ENCODE results near the gene MMS22L.

Gene MMS22L, protein sequence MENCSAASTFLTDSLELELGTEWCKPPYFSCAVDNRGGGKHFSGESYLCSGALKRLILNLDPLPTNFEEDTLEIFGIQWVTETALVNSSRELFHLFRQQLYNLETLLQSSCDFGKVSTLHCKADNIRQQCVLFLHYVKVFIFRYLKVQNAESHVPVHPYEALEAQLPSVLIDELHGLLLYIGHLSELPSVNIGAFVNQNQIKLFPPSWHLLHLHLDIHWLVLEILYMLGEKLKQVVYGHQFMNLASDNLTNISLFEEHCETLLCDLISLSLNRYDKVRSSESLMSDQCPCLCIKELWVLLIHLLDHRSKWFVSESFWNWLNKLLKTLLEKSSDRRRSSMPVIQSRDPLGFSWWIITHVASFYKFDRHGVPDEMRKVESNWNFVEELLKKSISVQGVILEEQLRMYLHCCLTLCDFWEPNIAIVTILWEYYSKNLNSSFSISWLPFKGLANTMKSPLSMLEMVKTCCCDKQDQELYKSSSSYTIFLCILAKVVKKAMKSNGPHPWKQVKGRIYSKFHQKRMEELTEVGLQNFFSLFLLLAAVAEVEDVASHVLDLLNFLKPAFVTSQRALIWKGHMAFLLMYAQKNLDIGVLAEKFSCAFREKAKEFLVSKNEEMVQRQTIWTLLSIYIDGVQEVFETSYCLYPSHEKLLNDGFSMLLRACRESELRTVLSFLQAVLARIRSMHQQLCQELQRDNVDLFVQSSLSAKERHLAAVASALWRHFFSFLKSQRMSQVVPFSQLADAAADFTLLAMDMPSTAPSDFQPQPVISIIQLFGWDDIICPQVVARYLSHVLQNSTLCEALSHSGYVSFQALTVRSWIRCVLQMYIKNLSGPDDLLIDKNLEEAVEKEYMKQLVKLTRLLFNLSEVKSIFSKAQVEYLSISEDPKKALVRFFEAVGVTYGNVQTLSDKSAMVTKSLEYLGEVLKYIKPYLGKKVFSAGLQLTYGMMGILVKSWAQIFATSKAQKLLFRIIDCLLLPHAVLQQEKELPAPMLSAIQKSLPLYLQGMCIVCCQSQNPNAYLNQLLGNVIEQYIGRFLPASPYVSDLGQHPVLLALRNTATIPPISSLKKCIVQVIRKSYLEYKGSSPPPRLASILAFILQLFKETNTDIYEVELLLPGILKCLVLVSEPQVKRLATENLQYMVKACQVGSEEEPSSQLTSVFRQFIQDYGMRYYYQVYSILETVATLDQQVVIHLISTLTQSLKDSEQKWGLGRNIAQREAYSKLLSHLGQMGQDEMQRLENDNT
- total RNA-seq, result 13.1 to 40.0 (median 26.5) reads per million in 9 experiments

DNA sequence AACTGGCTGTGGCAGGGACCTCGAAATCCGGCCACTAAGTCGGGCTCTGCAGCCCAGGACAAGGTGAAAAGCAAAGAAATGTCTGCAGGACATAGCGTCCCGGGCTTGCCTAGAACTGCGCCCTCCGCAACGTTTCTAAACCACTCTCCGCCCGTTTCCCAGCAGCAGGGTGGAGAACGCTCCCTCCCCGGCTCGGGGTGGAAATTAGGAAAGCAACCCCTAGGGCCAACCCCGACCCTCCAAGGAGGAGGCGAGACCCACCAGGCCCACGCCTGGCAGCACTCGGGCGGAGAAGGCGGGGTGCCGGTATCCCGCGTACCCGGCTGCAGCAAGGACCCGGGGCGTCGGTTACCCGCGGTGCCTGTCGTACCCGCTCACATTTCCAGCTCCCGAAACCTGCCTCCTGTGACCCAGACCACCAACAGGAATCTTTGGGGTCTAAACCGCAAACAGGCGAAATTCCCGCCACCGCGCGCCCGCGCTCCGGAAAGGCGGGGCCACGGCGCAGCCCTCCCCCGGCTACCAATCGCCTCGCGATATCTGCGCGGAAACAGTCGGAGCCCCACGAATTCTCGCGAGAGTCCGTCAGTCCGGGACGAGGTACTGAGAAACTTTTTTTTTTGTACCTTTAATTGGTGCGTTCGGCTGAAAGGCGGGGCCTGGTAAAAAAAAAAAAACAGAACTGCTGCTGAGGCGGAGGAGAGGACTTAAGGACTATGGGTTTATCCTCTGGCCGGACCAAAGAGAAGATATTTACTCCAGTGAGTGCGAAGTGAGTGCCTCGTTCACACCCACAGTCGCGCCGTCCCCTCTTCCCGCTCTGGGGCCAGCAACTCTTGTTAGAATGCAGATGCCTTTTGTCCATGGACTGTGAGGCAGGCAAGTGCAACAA is at the start of gene MMS22L:
Gene MMS22L (minus strand): TSS at position 491 of the 892 bp plus-strand sequence. CDS start 739 bp downstream, outside the sequence.
- DNase-seq (peak; percentile 87 to 91 (median 90)), ATAC-seq (replicated peaks) (peak; percentile 94)

DNA sequence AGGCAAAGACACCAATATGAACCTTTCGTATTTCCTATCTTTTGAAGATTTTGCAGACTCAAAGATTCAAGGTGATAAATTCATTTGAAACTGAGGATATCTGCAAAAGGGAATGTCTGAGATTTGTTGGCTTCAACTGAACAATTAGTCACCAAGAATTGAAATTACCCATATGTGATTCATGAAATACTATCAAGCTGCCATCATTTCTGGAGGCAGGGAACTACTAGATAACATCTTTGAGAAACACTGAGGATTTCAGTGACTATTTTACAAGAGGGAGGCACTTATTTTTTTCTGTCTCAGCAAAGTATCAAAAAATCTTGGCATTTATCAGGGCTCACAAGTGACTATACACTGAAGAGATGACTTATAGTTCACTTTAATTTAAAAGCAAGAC is 39.8 kb upstream of the MMS22L start:
- Mint-ChIP-seq H3K9me3 (no peaks in the 10 kb centered on the region), H3K27ac (no peak overlapping the region), H3K27me3 (peaks cover 10 to 15% of the 10 kb centered on the region in 2 donors), H3K4me1 (ENCODE audit: low read depth in 2 of 2) (no peaks in the 10 kb centered on the region), H3K36me3 (ENCODE audit: insufficient read depth) (no peaks in the 10 kb centered on the region), H3K4me3 (no peak overlapping the region)
- ATAC-seq (replicated peaks), result no peak
- no peak for DNase-seq

More for the DNA sequence above, at the start of gene MMS22L:
- Mint-ChIP-seq H3K36me3 (ENCODE audit: insufficient read depth) (peaks cover 15% of the 10 kb centered on the region), H3K4me3 (peak within 1 kb of the TSS; percentile 90 to 93), H3K27me3 (no peaks in the 10 kb centered on the region), H3K27ac (peak within 1 kb of the TSS; percentile 87 to 88), H3K4me1 (ENCODE audit: low read depth in 2 of 2) (peaks cover 6 to 10% of the 10 kb centered on the region in 2 donors), H3K9me3 (no peaks in the 10 kb centered on the region)

DNA sequence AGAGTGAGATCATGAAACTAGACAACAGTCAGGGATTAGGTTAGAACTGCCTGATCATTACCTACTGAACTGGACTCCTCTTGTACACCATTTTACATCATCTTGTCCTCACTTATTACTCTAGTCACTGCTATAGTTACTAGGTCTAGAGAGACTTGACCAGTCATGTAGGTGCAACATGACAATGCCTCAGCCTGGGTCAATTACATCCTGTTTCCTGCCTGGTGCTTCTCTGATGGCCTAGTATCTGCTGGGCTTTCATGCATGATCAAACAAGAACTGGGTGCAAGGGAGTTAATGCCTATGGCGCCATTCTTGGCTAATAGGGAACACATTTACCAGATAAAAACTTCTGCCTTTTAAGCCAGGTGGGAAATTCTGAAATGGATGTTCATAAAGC is 39.2 kb upstream of the MMS22L start:
- no peaks in the 10 kb centered on the region for H3K4me1 Mint-ChIP-seq (ENCODE audit: low read depth in 2 of 2)

DNA sequence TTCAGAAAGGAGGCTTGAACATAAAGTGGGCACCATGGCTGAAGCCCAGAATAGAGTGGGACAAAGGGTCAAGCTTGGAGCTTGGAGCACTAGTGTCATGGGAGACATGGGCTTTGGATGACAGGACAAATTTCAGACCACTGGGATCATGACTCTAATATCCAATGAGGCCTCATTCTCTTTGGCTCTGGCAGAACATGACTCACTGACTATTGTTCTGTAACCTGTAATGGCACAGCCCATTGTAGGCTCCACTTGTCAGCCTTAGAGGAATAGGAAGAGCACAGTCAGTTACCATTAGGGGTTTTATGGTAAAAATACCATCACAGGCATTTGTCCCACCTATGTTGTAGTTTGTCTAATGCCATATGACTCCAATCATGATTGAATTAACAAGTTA is 34.0 kb upstream of the MMS22L start:
- H3K27ac Mint-ChIP-seq, result no peak overlapping the region
- H3K27me3 Mint-ChIP-seq, result peaks cover 0 to 8% of the 10 kb centered on the region in 2 donors
- ATAC-seq (replicated peaks) (no peak), DNase-seq (no peak)
- no peaks in the 10 kb centered on the region for H3K36me3 Mint-ChIP-seq (ENCODE audit: insufficient read depth)
- no peak overlapping the region for H3K4me3 Mint-ChIP-seq
- no peaks in the 10 kb centered on the region for H3K4me1 Mint-ChIP-seq (ENCODE audit: low read depth in 2 of 2)
- H3K9me3 Mint-ChIP-seq, result no peaks in the 10 kb centered on the region

More for the DNA sequence above, 39.2 kb upstream of the MMS22L start:
- Mint-ChIP-seq H3K27ac (no peak overlapping the region), H3K27me3 (peaks cover 4 to 9% of the 10 kb centered on the region in 2 donors), H3K36me3 (ENCODE audit: insufficient read depth) (no peaks in the 10 kb centered on the region), H3K9me3 (no peaks in the 10 kb centered on the region), H3K4me3 (no peak overlapping the region)
- ATAC-seq (replicated peaks) (no peak), DNase-seq (no peak)

DNA sequence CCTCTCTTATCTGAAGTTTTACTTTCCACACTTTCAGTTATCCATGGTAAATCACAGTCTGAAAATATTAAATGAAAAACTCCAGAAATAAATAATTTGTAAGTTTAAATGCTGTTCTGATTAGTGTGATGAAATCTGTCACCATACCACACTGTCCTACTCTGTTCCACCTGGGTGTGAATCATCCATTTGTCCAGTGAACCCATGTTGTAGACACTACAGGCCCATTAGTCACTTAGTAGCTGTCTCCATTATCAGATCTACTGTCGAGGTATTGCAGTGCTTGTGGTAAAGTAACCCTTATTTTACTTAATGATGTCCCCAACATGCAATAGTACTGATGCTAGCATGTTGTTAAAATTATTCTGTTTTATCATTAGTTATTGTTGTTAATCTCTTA is 29.2 kb upstream of the MMS22L start:
- no peak for DNase-seq
- peaks cover 0 to 8% of the 10 kb centered on the region in 2 donors for H3K27me3 Mint-ChIP-seq
- no peak overlapping the region for H3K27ac Mint-ChIP-seq
- no peak for ATAC-seq (replicated peaks)
- H3K9me3 Mint-ChIP-seq, result no peaks in the 10 kb centered on the region
- no peaks in the 10 kb centered on the region for H3K4me1 Mint-ChIP-seq (ENCODE audit: low read depth in 2 of 2)
- H3K4me3 Mint-ChIP-seq, result no peak overlapping the region
- H3K36me3 Mint-ChIP-seq (ENCODE audit: insufficient read depth), result no peaks in the 10 kb centered on the region

DNA sequence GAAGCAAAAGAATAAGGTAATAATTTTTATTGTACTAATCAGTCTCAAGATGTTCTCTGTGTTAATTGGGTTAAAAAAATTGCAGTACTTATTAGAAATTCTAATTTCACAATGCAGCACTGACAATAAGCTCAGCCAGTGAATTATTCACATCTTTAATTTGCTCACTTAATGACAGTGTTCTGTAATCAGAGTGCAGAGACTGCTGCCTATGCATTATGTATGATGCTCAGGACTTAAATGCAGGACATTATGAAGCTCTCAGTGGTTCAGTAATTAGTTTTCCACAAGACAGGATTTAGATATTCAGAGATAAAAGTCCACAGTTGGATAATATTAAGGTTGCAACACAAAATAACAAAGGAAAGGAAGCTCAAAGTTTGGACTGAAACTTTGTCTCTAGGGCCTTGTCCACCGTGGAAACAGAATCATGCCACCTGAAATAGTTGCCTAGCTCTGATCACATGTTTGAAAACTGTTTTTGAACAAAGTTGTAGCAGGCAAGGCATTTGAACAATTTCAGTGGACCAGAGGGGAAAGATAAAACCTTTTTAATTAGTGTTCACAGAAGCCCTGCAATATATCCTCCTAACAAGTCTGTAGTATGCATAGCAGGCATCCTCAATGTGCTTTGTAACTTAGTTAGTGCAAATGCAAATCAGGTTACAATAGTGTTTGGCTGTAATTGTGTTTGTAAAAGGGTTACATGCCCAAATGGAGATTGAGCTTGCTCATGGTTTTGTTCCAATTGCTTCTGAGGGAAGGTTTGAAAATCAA is 23.7 kb upstream of the MMS22L start:
- ATAC-seq (replicated peaks) (no peak), DNase-seq (no peak)
- Mint-ChIP-seq H3K4me3 (no peak overlapping the region), H3K4me1 (ENCODE audit: low read depth in 2 of 2) (no peaks in the 10 kb centered on the region), H3K9me3 (no peaks in the 10 kb centered on the region), H3K27ac (no peak overlapping the region), H3K36me3 (ENCODE audit: insufficient read depth) (no peaks in the 10 kb centered on the region), H3K27me3 (peaks cover 12 to 31% of the 10 kb centered on the region in 2 donors)

DNA sequence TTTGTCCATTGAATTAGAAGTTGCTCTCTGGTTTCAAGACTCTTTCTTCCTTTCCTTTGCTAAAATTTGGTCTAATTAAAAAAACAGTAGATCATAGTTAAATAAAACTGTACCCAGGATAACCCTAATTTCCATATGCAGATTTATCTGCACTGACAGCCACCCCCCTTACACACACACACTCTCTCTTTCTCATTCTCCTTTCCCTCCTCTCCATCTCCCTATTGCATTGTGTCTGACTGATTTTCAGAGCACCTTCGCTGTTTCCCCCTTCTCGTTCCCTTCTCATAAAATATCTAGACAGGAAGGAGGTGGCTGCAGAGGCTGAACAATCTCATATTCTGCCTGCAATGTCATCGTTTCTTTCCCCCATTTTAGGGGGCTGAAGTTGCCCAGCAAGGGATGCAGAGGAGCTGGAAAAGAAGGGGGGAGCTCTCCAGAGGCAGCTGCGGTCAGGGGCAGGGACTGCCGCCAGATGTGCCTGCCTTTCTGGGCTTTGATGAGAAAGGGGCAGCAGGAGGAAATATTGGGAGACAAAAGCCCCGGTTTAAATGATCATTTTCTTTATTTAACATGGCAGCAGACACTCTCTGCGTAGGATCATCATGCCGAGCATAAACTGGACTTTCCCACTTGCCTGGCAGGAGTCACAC is 22.5 kb upstream of the MMS22L start:
- H3K36me3 Mint-ChIP-seq (ENCODE audit: insufficient read depth), result no peaks in the 10 kb centered on the region
- ATAC-seq (replicated peaks) (no peak), DNase-seq (no peak)
- H3K27me3 Mint-ChIP-seq, result peaks cover 13 to 43% of the 10 kb centered on the region in 2 donors
- H3K4me1 Mint-ChIP-seq (ENCODE audit: low read depth in 2 of 2), result no peaks in the 10 kb centered on the region
- H3K27ac Mint-ChIP-seq, result no peak overlapping the region
- no peaks in the 10 kb centered on the region for H3K9me3 Mint-ChIP-seq
- H3K4me3 Mint-ChIP-seq, result no peak overlapping the region

DNA sequence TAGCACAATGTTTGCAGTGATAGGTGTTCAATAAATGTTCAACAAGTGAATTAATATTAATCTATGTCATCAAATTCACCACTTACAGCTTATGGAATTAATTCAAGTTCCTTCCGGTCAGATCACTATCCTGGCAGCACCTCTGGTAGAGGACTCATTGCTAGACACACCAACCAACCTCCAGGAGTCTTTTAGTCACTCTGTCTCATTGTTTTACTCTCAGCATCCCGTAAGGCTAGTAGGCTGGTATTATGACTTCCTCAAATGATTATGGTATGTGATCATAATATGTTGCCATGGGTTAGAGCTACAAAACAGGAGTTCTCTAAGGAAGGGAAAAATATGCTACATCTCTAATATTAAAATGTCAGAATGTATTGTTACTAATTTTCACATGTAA is 21.7 kb upstream of the MMS22L start:
- Mint-ChIP-seq H3K4me3 (no peak overlapping the region), H3K27ac (no peak overlapping the region), H3K9me3 (no peaks in the 10 kb centered on the region), H3K36me3 (ENCODE audit: insufficient read depth) (no peaks in the 10 kb centered on the region), H3K27me3 (peaks cover 19 to 52% of the 10 kb centered on the region in 2 donors), H3K4me1 (ENCODE audit: low read depth in 2 of 2) (no peaks in the 10 kb centered on the region)
- no peak for DNase-seq
- no peak for ATAC-seq (replicated peaks)

DNA sequence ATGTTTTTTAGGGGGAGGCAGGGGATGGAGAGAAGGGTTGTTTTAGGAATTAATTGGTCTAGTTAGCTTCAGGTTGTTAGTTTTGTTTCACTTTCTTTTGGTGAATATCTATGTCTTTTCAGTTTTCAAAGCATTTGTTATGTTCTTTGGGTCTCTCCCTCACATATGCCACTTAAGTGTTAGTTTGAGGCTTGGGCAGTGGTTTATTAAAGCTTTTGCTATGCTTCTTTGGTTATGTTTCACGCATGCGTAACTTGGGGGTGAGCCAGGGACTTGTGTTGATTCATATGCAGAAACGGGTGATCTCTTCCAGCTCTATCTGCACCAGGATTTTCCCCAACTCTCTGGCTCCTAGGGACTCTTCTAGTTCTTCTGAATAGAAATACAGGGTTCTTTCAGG is 11.4 kb upstream of the MMS22L start:
- DNase-seq, result no peak
- no peak overlapping the region for H3K27ac Mint-ChIP-seq
- H3K4me1 Mint-ChIP-seq (ENCODE audit: low read depth in 2 of 2), result peaks cover 2 to 4% of the 10 kb centered on the region in 2 donors
- ATAC-seq (replicated peaks), result no peak
- H3K36me3 Mint-ChIP-seq (ENCODE audit: insufficient read depth), result no peaks in the 10 kb centered on the region
- peak overlapping the region in 1 of 2 donors; percentile 8 for H3K4me3 Mint-ChIP-seq
- no peaks in the 10 kb centered on the region for H3K9me3 Mint-ChIP-seq
- peaks cover 47 to 55% of the 10 kb centered on the region in 2 donors for H3K27me3 Mint-ChIP-seq

DNA sequence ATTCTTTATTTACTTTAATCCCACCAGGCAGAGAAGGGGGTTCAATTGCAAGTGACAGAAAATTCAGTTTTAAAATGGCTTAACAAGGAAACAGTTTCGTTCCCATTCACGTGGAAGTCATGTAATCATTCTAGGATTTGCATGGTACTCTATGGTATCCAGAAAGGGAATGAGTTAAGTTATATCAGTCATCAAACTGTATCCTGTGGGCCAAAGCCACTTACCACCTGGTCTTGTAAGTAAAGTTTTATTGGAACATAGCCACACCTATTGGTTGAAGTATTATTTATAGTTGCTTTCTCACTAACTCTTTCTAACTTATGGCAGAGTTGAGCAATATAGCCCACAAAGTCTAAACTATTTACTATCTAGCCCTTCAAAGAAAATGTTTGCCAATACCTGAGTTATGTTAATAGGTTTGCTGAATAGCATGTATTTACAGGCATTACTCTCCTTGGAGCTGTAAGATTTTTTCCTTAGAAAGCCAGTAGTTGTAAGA is 10.2 kb upstream of the MMS22L start:
- Mint-ChIP-seq H3K9me3 (no peaks in the 10 kb centered on the region), H3K27ac (no peak overlapping the region), H3K4me3 (no peak overlapping the region), H3K36me3 (ENCODE audit: insufficient read depth) (no peaks in the 10 kb centered on the region), H3K4me1 (ENCODE audit: low read depth in 2 of 2) (peaks cover 2 to 4% of the 10 kb centered on the region in 2 donors), H3K27me3 (peaks cover 35 to 44% of the 10 kb centered on the region in 2 donors)
- ATAC-seq (replicated peaks) (no peak), DNase-seq (no peak)

DNA sequence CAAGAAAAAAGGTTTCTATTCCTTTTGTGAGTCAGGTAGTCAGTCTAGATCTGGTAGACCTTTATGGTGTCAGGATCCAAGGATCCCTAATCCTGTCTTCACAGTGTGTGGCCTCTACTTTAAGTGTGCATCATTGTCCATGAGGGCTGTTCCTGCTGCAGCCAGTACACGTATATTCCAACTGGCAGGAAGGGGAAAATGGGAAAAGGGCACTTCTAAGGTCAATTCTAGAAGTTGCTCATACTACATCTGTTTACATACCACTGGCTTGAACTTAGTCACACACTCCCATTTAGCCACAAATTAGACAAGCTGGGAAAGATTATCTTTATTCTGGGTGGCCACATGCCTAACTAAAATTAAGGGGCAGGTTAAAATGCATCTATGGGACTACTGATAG is 9.7 kb upstream of the MMS22L start:
- Mint-ChIP-seq H3K36me3 (ENCODE audit: insufficient read depth) (no peaks in the 10 kb centered on the region), H3K27ac (no peak overlapping the region), H3K9me3 (no peaks in the 10 kb centered on the region), H3K4me3 (no peak overlapping the region), H3K4me1 (ENCODE audit: low read depth in 2 of 2) (peaks cover 2 to 4% of the 10 kb centered on the region in 2 donors), H3K27me3 (peaks cover 29 to 41% of the 10 kb centered on the region in 2 donors)
- DNase-seq (no peak), ATAC-seq (replicated peaks) (no peak)

All from effector memory CD8-positive, alpha-beta T cell (primary cell).